WTC11 (cell line): ENCODE results near the gene MAP7. TPM values are rescaled to one million over a fixed set of nuclear protein-coding genes. Genes with fewer than 3 reads are reported as not detected.
A peak's percentile ranks its signal among the peaks of the same experiment; 100 is the strongest.

Experiments
- ATAC-seq: fragments of 200-7000 bp; cut with Tn5 transposase; 2 replicates; pipeline ENCODE4 v1.10.0; 2021; ENCODE audit warnings: mild to moderate bottlenecking, moderate library complexity
- CTCF ChIA-PET: fragments of 300-600 bp; sonication (Branson Sonifier 250); formaldehyde crosslinking; loops from one replicate; lab custom pipeline; 2021; ENCODE audit warnings: antibody characterized with exemption; lab: Charles Lee
- POLR2A ChIA-PET: fragments of 350-600 bp; sonication (Branson Sonifier 250); formaldehyde crosslinking; loops from one replicate; lab custom pipeline; 2021; ENCODE audit warnings: antibody characterized with exemption; lab: Charles Lee
- DNase-seq: peaks from one replicate; pipeline ENCODE4 v3.0.0; 2021; ENCODE audit warnings: low spot score
- H3K27ac Mint-ChIP-seq: 2 replicates; pipeline ENCODE4 v1.8.0; 2021; ENCODE audit warnings: mixed read lengths
- H3K27me3 Mint-ChIP-seq: 2 replicates; pipeline ENCODE4 v1.8.0; 2021; ENCODE audit warnings: low read depth, mild to moderate bottlenecking, moderate library complexity, mixed read lengths
- H3K36me3 Mint-ChIP-seq: 2 replicates; pipeline ENCODE4 v1.8.0; 2021; ENCODE audit warnings: mixed read lengths
- H3K4me1 Mint-ChIP-seq: 2 replicates; pipeline ENCODE4 v1.8.0; 2022; ENCODE audit warnings: mixed read lengths
- H3K4me3 Mint-ChIP-seq: 2 replicates; pipeline ENCODE4 v1.8.0; 2021; ENCODE audit warnings: mild to moderate bottlenecking, moderate library complexity, mixed read lengths
- H3K9me3 Mint-ChIP-seq: 2 replicates; pipeline ENCODE4 v1.8.0; 2021; ENCODE audit warnings: mixed read lengths
- ATF1 ChIP-seq: sonication (generic); formaldehyde crosslinking; IDR thresholded peaks from 2 replicates; pipeline ENCODE4 v1.8.1; 2023; ENCODE audit warnings: mild to moderate bottlenecking, moderate library complexity, missing genetic modification reagents
- CBFB ChIP-seq: sonication (generic); formaldehyde crosslinking; IDR thresholded peaks from 2 replicates; pipeline ENCODE4 v1.8.1; 2022; ENCODE audit warnings: mild to moderate bottlenecking, low read depth, missing genetic modification reagents
- ESRRA ChIP-seq: sonication (generic); formaldehyde crosslinking; IDR thresholded peaks from 2 replicates; pipeline ENCODE4 v1.8.1; 2022; ENCODE audit warnings: mild to moderate bottlenecking, missing genetic modification reagents, borderline replicate concordance
- ETV6 ChIP-seq: sonication (generic); formaldehyde crosslinking; IDR thresholded peaks from 2 replicates; pipeline ENCODE4 v1.8.1; 2022; ENCODE audit warnings: mild to moderate bottlenecking, missing genetic modification reagents
- FOXJ3 ChIP-seq: sonication (generic); formaldehyde crosslinking; IDR thresholded peaks from 2 replicates; pipeline ENCODE4 v1.9.0; 2021; ENCODE audit warnings: missing genetic modification reagents, mild to moderate bottlenecking, borderline replicate concordance
- PRRX2 ChIP-seq: fragments of 250-450 bp; sonication (Bioruptor Pico); IDR thresholded peaks from 2 replicates; pipeline ENCODE4 v1.8.0; 2021; ENCODE audit warnings: mild to moderate bottlenecking
- SMAD3 ChIP-seq: sonication (generic); formaldehyde crosslinking; IDR thresholded peaks from 2 replicates; pipeline ENCODE4 v1.8.0; 2022; ENCODE audit warnings: missing genetic modification reagents, mild to moderate bottlenecking, borderline replicate concordance
- TEAD1 ChIP-seq: sonication (generic); formaldehyde crosslinking; IDR thresholded peaks from 2 replicates; pipeline ENCODE4 v1.8.0; 2022; ENCODE audit warnings: mild to moderate bottlenecking, missing genetic modification reagents
- TP53 ChIP-seq: sonication (generic); formaldehyde crosslinking; IDR thresholded peaks from 2 replicates; pipeline ENCODE4 v1.8.1; 2023; ENCODE audit warnings: mild to moderate bottlenecking, missing genetic modification reagents
- ZNF138 ChIP-seq: sonication (generic); formaldehyde crosslinking; conservative IDR thresholded peaks from 2 replicates; pipeline ENCODE4 v1.8.1; 2022; ENCODE audit warnings: mild to moderate bottlenecking, moderate library complexity, missing genetic modification reagents
- ZNF232 ChIP-seq: sonication (generic); formaldehyde crosslinking; IDR thresholded peaks from 2 replicates; pipeline ENCODE4 v1.8.0; 2022; ENCODE audit warnings: mild to moderate bottlenecking, missing genetic modification reagents
- ZNF416 ChIP-seq: fragments of 250-450 bp; sonication (Bioruptor Pico); IDR thresholded peaks from 2 replicates; pipeline ENCODE4 v1.9.0; 2021; ENCODE audit warnings: mild to moderate bottlenecking, inconsistent platforms
- total RNA-seq: library from RNA; stranded (reverse); gene quantifications from 3 replicates; pipeline ENCODE4 v1.2.3, GENCODE V29; 2021
- TF ChIP-seq, protein P1 (sequence below): sonication (generic); formaldehyde crosslinking; IDR thresholded peaks from 2 replicates; pipeline ENCODE4 v1.8.1; 2022; ENCODE audit warnings: mild to moderate bottlenecking, moderate library complexity, missing genetic modification reagents
- TF ChIP-seq, protein P2 (sequence below): sonication (generic); formaldehyde crosslinking; IDR thresholded peaks from 2 replicates; pipeline ENCODE4 v1.8.1; 2022; ENCODE audit warnings: mild to moderate bottlenecking, missing genetic modification reagents, moderate library complexity, borderline replicate concordance
- TF ChIP-seq, protein P3 (sequence below): sonication (generic); formaldehyde crosslinking; IDR thresholded peaks from 2 replicates; pipeline ENCODE4 v1.8.1; 2023; ENCODE audit warnings: mild to moderate bottlenecking, missing genetic modification reagents, moderate library complexity
- TF ChIP-seq, protein P4 (sequence below): sonication (generic); formaldehyde crosslinking; IDR thresholded peaks from 2 replicates; pipeline ENCODE4 v1.8.1; 2023; ENCODE audit warnings: mild to moderate bottlenecking, missing genetic modification reagents, moderate library complexity
- TF ChIP-seq, protein P5 (sequence below): fragments of 200-600 bp; IDR thresholded peaks from 2 replicates; pipeline ENCODE4 v1.8.0; 2022; ENCODE audit warnings: antibody characterized with exemption

MAP7 gene
- total RNA-seq, 1 experiment from 2014 or later, result 56.6 TPM

DNA sequence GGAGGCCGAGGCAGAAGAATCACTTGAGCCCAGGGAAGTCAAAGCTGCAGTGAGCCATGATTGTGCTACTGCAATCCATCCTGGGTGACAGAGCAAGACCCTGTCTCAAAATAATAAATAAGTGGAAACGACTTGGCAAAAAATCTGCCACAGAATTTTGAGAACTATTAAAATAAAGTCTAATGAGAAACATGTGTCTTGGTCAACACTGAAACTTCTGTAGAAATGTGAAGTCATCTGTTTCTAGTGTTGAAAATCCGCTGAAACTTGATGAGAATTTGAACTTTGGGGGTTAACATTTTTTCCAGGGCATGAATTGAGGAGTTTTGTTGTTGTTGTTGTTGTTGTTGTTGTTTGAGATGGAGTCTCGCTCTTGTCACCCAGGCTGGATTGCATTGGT lies 231.5 kb downstream of the MAP7 start (continued):
- TF ChIP-seq, protein P1, sequence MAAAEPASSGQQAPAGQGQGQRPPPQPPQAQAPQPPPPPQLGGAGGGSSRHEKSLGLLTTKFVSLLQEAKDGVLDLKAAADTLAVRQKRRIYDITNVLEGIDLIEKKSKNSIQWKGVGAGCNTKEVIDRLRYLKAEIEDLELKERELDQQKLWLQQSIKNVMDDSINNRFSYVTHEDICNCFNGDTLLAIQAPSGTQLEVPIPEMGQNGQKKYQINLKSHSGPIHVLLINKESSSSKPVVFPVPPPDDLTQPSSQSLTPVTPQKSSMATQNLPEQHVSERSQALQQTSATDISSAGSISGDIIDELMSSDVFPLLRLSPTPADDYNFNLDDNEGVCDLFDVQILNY (CRISPR knock-in tag), result no peak
- no peak for TF ChIP-seq FOXJ3 (CRISPR knock-in tag)
- TF ChIP-seq ZNF232, result no peak
- TF ChIP-seq TP53 (CRISPR knock-in tag), result no peak

DNA sequence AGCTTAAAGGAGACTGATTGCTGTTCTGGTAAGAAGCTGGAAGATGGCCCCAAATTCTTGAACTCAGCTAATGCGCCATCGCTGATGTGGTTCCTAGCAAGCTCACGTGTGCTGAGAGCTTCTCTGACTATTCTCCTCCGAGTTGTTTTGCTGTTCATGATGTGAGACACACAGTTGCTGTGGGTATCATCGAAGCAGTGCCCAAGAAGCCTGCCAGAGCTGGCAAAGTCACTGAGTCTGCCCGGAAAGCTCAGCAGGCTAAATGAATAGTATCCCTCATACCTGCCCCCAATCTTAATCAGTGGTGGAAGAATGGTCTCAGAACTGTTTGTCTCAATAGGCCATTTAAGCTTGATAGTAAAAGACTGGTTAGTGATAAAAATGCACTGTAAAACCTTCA lies 232.3 kb downstream of the MAP7 start:
- ChIA-PET CTCF (interaction anchor here (0.6 to 2.8 kb wide), 9 partner anchors 12 to 232 kb away, joined by 3 to 12 read pairs (median 5); partner anchors contain the start of gene MAP7), POLR2A (no interaction called here)
- ATAC-seq (no peak), DNase-seq (no peak)
- Mint-ChIP-seq H3K9me3 (no peaks in the 10 kb centered on the region), H3K27me3 (no peaks in the 10 kb centered on the region; the same call in 1 of the 2 replicates), H3K36me3 (no peaks in the 10 kb centered on the region), H3K4me3 (no peak overlapping the region), H3K4me1 (no peaks in the 10 kb centered on the region), H3K27ac (0 out of 2 replicates have a peak overlapping the region, but pooled peaks have one; percentile 38)
- TF ChIP-seq CBFB (CRISPR knock-in tag) (no peak), ZNF232 (no peak), SMAD3 (CRISPR knock-in tag) (no peak), ESRRA (CRISPR knock-in tag) (no peak), ETV6 (CRISPR knock-in tag) (no peak)
- TF ChIP-seq, protein P2, sequence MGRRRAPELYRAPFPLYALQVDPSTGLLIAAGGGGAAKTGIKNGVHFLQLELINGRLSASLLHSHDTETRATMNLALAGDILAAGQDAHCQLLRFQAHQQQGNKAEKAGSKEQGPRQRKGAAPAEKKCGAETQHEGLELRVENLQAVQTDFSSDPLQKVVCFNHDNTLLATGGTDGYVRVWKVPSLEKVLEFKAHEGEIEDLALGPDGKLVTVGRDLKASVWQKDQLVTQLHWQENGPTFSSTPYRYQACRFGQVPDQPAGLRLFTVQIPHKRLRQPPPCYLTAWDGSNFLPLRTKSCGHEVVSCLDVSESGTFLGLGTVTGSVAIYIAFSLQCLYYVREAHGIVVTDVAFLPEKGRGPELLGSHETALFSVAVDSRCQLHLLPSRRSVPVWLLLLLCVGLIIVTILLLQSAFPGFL (CRISPR knock-in tag), result no peak
- TF ChIP-seq, protein P3, sequence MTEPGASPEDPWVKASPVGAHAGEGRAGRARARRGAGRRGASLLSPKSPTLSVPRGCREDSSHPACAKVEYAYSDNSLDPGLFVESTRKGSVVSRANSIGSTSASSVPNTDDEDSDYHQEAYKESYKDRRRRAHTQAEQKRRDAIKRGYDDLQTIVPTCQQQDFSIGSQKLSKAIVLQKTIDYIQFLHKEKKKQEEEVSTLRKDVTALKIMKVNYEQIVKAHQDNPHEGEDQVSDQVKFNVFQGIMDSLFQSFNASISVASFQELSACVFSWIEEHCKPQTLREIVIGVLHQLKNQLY (CRISPR knock-in tag), result no peak
- TF ChIP-seq, protein P4, sequence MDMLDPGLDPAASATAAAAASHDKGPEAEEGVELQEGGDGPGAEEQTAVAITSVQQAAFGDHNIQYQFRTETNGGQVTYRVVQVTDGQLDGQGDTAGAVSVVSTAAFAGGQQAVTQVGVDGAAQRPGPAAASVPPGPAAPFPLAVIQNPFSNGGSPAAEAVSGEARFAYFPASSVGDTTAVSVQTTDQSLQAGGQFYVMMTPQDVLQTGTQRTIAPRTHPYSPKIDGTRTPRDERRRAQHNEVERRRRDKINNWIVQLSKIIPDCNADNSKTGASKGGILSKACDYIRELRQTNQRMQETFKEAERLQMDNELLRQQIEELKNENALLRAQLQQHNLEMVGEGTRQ (CRISPR knock-in tag), result no peak

DNA sequence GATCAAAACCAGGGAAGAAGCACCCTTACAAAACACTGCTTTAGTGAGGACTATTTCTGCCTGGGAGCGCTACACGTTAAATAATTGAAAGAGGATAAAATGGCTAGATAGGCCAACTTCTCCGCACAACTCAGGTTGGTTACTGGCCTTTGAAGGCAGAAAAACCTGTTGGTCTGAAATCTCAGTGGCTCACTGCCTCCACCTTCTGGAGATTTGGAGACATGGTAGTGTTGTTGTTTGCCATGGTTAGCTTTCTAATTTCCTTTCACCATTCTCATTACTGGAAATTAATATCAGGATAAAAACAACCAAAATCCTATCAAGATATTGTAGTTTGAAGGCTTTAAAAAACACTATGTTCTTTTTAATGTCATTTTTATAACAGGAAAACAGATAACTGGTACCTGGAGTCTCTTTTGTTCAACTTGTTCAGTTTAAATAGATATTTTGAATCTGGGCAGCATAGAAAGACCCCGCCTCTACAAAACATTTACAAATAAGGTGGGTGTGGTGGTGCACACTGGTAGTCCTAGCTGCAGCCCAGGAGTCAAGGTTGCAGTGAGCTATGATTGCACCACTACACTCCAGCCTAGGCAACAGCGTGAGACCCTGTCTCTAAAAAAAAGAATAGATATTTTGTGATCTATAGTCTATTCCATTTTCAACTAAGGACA lies 233.1 kb downstream of the MAP7 start:
- DNase-seq (peak; percentile 60), ATAC-seq (peak; percentile 97)
- Mint-ChIP-seq H3K9me3 (no peaks in the 10 kb centered on the region), H3K36me3 (no peaks in the 10 kb centered on the region), H3K27me3 (no peaks in the 10 kb centered on the region; the same call in 1 of the 2 replicates), H3K4me1 (no peaks in the 10 kb centered on the region), H3K4me3 (no peak overlapping the region), H3K27ac (no peak overlapping the region)
- TF ChIP-seq, protein P5, sequence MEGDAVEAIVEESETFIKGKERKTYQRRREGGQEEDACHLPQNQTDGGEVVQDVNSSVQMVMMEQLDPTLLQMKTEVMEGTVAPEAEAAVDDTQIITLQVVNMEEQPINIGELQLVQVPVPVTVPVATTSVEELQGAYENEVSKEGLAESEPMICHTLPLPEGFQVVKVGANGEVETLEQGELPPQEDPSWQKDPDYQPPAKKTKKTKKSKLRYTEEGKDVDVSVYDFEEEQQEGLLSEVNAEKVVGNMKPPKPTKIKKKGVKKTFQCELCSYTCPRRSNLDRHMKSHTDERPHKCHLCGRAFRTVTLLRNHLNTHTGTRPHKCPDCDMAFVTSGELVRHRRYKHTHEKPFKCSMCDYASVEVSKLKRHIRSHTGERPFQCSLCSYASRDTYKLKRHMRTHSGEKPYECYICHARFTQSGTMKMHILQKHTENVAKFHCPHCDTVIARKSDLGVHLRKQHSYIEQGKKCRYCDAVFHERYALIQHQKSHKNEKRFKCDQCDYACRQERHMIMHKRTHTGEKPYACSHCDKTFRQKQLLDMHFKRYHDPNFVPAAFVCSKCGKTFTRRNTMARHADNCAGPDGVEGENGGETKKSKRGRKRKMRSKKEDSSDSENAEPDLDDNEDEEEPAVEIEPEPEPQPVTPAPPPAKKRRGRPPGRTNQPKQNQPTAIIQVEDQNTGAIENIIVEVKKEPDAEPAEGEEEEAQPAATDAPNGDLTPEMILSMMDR, result peak; percentile 40
- TF ChIP-seq ZNF138 (CRISPR knock-in tag), result no peak
- TF ChIP-seq ATF1 (CRISPR knock-in tag), result no peak
- no peak for TF ChIP-seq PRRX2 (CRISPR knock-in tag)
- TF ChIP-seq TEAD1 (CRISPR knock-in tag), result no peak
- TF ChIP-seq ZNF416, result no peak
- POLR2A ChIA-PET, result no interaction called here
- CTCF ChIA-PET, result interaction anchor here (0.6 to 2.8 kb wide), 18 partner anchors 9 to 238 kb away, joined by 3 to 12 read pairs (median 4); partner anchors contain the start of genes BCLAF1 and MAP7
